Measurements from ENCODE around the gene GDPD3.
A peak's percentile ranks its signal among the peaks of the same experiment; 100 is the strongest.

Gene GDPD3

GRCh38 chr16:30094541-30095165 lies 18.7 kb downstream of the GDPD3 start:
- no peak for DNase-seq

GRCh38 chr16:30092373-30093010 lies 20.8 kb downstream of the GDPD3 start:
- peak; percentile 55 for DNase-seq

- DNase-seq: peak; percentile 91
Observed at GRCh38 chr16:30091474-30092372, 21.6 kb downstream of the GDPD3 start, which contains the start of gene TBX6. TBX6 (minus strand) TSS chr16:30091924; CDS start chr16:30091193, 731 bp downstream.

- no peak for DNase-seq
Observed at GRCh38 chr16:30090610-30091331, 22.6 kb downstream of the GDPD3 start.

- no peak for DNase-seq
Observed at GRCh38 chr16:30088832-30089624, 24.3 kb downstream of the GDPD3 start.

GRCh38 chr16:30088237-30088831 lies 25.0 kb downstream of the GDPD3 start:
- DNase-seq: no peak

- no peak for DNase-seq
Observed at GRCh38 chr16:30087181-30087898, 26.0 kb downstream of the GDPD3 start.

- DNase-seq: no peak
Observed at GRCh38 chr16:30086291-30087140, 26.8 kb downstream of the GDPD3 start.

GRCh38 chr16:30085820-30086219 lies 27.5 kb downstream of the GDPD3 start:
- no peak for DNase-seq

GRCh38 chr16:30085247-30085646 lies 28.1 kb downstream of the GDPD3 start:
- no peak for DNase-seq

GRCh38 chr16:30084816-30085159 lies 28.5 kb downstream of the GDPD3 start:
- no peak for DNase-seq

- DNase-seq: no peak
Observed at GRCh38 chr16:30084096-30084815, 29.1 kb downstream of the GDPD3 start.

- DNase-seq: no peak
Observed at GRCh38 chr16:30083216-30084055, 29.9 kb downstream of the GDPD3 start.

- no peak for DNase-seq
Observed at GRCh38 chr16:30082545-30083090, 30.7 kb downstream of the GDPD3 start.

- DNase-seq: no peak
Observed at GRCh38 chr16:30079480-30079879, 33.9 kb downstream of the GDPD3 start.

GRCh38 chr16:30078744-30079143 lies 34.6 kb downstream of the GDPD3 start:
- DNase-seq: no peak

GRCh38 chr16:30077656-30078055 lies 35.7 kb downstream of the GDPD3 start:
- DNase-seq: no peak

- DNase-seq: peak; percentile 25
Observed at GRCh38 chr16:30076276-30076791, 37.0 kb downstream of the GDPD3 start.
